Liver (tissue), 9 donors: ENCODE measurements around the gene CTSF. TPM values are rescaled to one million over a fixed set of nuclear protein-coding genes. Genes with fewer than 3 reads are reported as not detected.

ENCODE experiments used
- DNase-seq: peaks from one replicate; pipeline ENCODE4 v3.0.0-alpha.2; 2017; ENCODE audit warnings: low spot score
- H3K27ac ChIP-seq, 2 donors: one replicate each; pipeline ENCODE4 v1.7.0; 2013; ENCODE audit warnings: inconsistent platforms in 2 of 2, low read length in 2 of 2, control low read depth in 1 of 2, low read depth in 1 of 2, mild to moderate bottlenecking in 1 of 2
- H3K27me3 ChIP-seq, 4 donors: one replicate each; pipeline versions ENCODE4 v1.6.1 to v1.7.0; 2013; ENCODE audit warnings: low read length in 3 of 4, inconsistent platforms in 1 of 4, mild to moderate bottlenecking in 1 of 4, moderate library complexity in 1 of 4; ENCODE audit not compliant: control insufficient read depth in 4 of 4, insufficient read depth in 4 of 4
- H3K36me3 ChIP-seq, 4 donors: one replicate each; pipeline versions ENCODE4 v1.6.1 to v1.7.0; 2013; ENCODE audit warnings: low read length in 3 of 4, mild to moderate bottlenecking in 3 of 4, low read depth in 1 of 4, moderate library complexity in 1 of 4; ENCODE audit not compliant: control insufficient read depth in 4 of 4, insufficient read depth in 3 of 4
- H3K4me1 ChIP-seq, 4 donors: one replicate each; pipeline versions ENCODE4 v1.6.1 to v1.7.0; 2013; ENCODE audit warnings: low read length in 3 of 4, mild to moderate bottlenecking in 3 of 4, moderate library complexity in 1 of 4; ENCODE audit not compliant: control insufficient read depth in 4 of 4, insufficient read depth in 4 of 4
- H3K4me3 ChIP-seq, 3 donors: one replicate each; pipeline versions ENCODE4 v1.6.1 to v1.7.0; 2013; ENCODE audit warnings: low read length in 3 of 3, control low read depth in 1 of 3, low read depth in 1 of 3, mild to moderate bottlenecking in 1 of 3
- H3K9ac ChIP-seq, 2 donors: one replicate each; pipeline ENCODE4 v1.7.0; 2013; ENCODE audit warnings: low read length in 2 of 2, mild to moderate bottlenecking in 2 of 2, moderate library complexity in 2 of 2, control low read depth in 1 of 2, low read depth in 1 of 2
- H3K9me3 ChIP-seq, 4 donors: one replicate each; pipeline versions ENCODE4 v1.6.1 to v1.7.0; 2013; ENCODE audit warnings: low read length in 3 of 4; ENCODE audit not compliant: control insufficient read depth in 4 of 4
- FOXA1 ChIP-seq: IDR thresholded peaks from 2 replicates; pipeline ENCODE4 v1.6.1; 2016; ENCODE audit warnings: antibody characterized with exemption
- FOXA2 ChIP-seq: IDR thresholded peaks from 2 replicates; pipeline ENCODE4 v1.6.1; 2016; ENCODE audit warnings: antibody characterized with exemption
- HNF4A ChIP-seq, 2 donors: conservative IDR thresholded peaks; 2 replicates each; pipeline ENCODE4 v1.6.1; 2016; ENCODE audit warnings: antibody characterized with exemption in 2 of 2, mild to moderate bottlenecking in 2 of 2
- HNF4G ChIP-seq: IDR thresholded peaks from 2 replicates; pipeline ENCODE4 v1.6.1; 2016; ENCODE audit warnings: antibody characterized with exemption
- JUND ChIP-seq, 2 donors: IDR thresholded peaks; 2 replicates each; pipeline ENCODE4 v1.6.1; 2016; ENCODE audit warnings: antibody characterized with exemption in 2 of 2
- MAX ChIP-seq: IDR thresholded peaks from 2 replicates; pipeline ENCODE4 v1.6.1; 2016; ENCODE audit warnings: antibody characterized with exemption
- NR2F2 ChIP-seq: IDR thresholded peaks from 2 replicates; pipeline ENCODE4 v1.6.1; 2016; ENCODE audit warnings: antibody characterized with exemption
- RAD21 ChIP-seq, 2 donors: IDR thresholded peaks; 2 replicates each; pipeline ENCODE4 v1.6.1; 2016; ENCODE audit warnings: antibody characterized with exemption in 2 of 2, mild to moderate bottlenecking in 2 of 2
- REST ChIP-seq: IDR thresholded peaks from 2 replicates; pipeline ENCODE4 v1.6.1; 2016; ENCODE audit warnings: antibody characterized with exemption, mild to moderate bottlenecking
- RXRA ChIP-seq, 2 donors: IDR thresholded peaks; 2 replicates each; pipeline ENCODE4 v1.6.1; 2017 to 2018; ENCODE audit warnings: antibody characterized with exemption in 2 of 2, mild to moderate bottlenecking in 1 of 2
- SP1 ChIP-seq: IDR thresholded peaks from 2 replicates; pipeline ENCODE4 v1.6.1; 2018; ENCODE audit warnings: antibody characterized with exemption, mild to moderate bottlenecking
- YY1 ChIP-seq: IDR thresholded peaks from 2 replicates; pipeline ENCODE4 v1.6.1; 2016; ENCODE audit warnings: antibody characterized with exemption, mild to moderate bottlenecking
- ZBTB33 ChIP-seq: IDR thresholded peaks from 2 replicates; pipeline ENCODE4 v1.6.1; 2016; ENCODE audit warnings: antibody characterized with exemption
- WGBS: extraction: QIAGEN DNeasy Blood & Tissue Kit; methylation state at CpG from one replicate; pipeline ENCODE4 v1.1.7; 2013; 5-methylcytosine and 5-hydroxymethylcytosine counted together
- polyA plus RNA-seq, 2 donors: library from polyadenylated mRNA; stranded (reverse) in 1 of 2; unstranded in 1 of 2; fragments of 200-250 nt in 1 of 2; fragments of >200 nt in 1 of 2; fragmentation: Nextera tagmentation in 1 of 2; extraction: Ambion mirVana in 1 of 2; gene quantifications; one replicate each; pipeline versions ENCODE4 v1.2.1 to v1.2.3, GENCODE V29; 2013 to 2015
- total RNA-seq, 2 donors: library from RNA; depleted of rRNA; stranded (reverse); fragments of >200 nt; gene quantifications; one replicate each; pipeline ENCODE4 v1.2.3, GENCODE V29; 2014
- donor health status: healthy.
- donor health status: healthy.
- donor health status: healthy.
- donor health status: healthy.
- donor health status: healthy.

CTSF gene
- total and polyA plus RNA-seq, 4 donors = 8.5 to 31.9 (median 24.0) TPM

- Histone ChIP-seq H3K4me1 (peaks cover 17 to 59% (median 44%) of the 10 kb centered on the region in 4 donors), H3K36me3 (peaks cover 0 to 5% (median 2%) of the 10 kb centered on the region in 4 donors), H3K4me3 (no peak overlapping the region), H3K27me3 (no peaks in the 10 kb centered on the region), H3K27ac (peak overlapping the region; percentile 75 to 88), H3K9ac (no peak overlapping the region), H3K9me3 (no peaks in the 10 kb centered on the region)
- TF ChIP-seq FOXA2 = no peak
- TF ChIP-seq HNF4G = no peak
- no peak for TF ChIP-seq REST
- TF ChIP-seq NR2F2 = no peak
- TF ChIP-seq HNF4A (conservative IDR thresholded peaks at IDR 0.05) = no peak
- no peak for TF ChIP-seq RAD21 (IDR thresholded peaks at IDR 0.05)
- no peak for TF ChIP-seq ZBTB33
- no peak for TF ChIP-seq YY1
- TF ChIP-seq SP1 = no peak
- no peak for TF ChIP-seq FOXA1
- no peak for DNase-seq
- WGBS = 83% methylated on average over 2 of the region's 2 CpGs
Observed at GRCh38 chr11:66600219-66600618, 31.8 kb upstream of the CTSF start.

GRCh38 chr11:66598993-66599392, 30.6 kb upstream of the CTSF start:
- DNase-seq = no peak
- no peak overlapping the region for H3K27ac ChIP-seq
- H3K9ac ChIP-seq = no peak overlapping the region
- no peaks in the 10 kb centered on the region for H3K9me3 ChIP-seq
- 58% methylated on average over 6 of the region's 6 CpGs for WGBS
- H3K4me1 ChIP-seq = peaks cover 16 to 51% (median 46%) of the 10 kb centered on the region in 4 donors
- H3K4me3 ChIP-seq = no peak overlapping the region
- no peak for TF ChIP-seq HNF4A (conservative IDR thresholded peaks at IDR 0.05)
- no peak for TF ChIP-seq FOXA1
- no peak for TF ChIP-seq HNF4G
- no peak for TF ChIP-seq YY1
- TF ChIP-seq RXRA (IDR thresholded peaks at IDR 0.05) = no peak
- no peak for TF ChIP-seq MAX
- no peak for TF ChIP-seq NR2F2
- TF ChIP-seq JUND (IDR thresholded peaks at IDR 0.05) = no peak
- no peak for TF ChIP-seq REST
- no peak for TF ChIP-seq SP1
- H3K36me3 ChIP-seq = peaks cover 0 to 5% (median 0%) of the 10 kb centered on the region in 4 donors
- no peaks in the 10 kb centered on the region for H3K27me3 ChIP-seq
